ENCODE results near the gene GARIN3. TPM values are rescaled to one million over a fixed set of nuclear protein-coding genes. Genes with fewer than 3 reads are reported as not detected.

GARIN3 gene
- total RNA-seq, 2 experiments from 2014 or later: not detected

DNA sequence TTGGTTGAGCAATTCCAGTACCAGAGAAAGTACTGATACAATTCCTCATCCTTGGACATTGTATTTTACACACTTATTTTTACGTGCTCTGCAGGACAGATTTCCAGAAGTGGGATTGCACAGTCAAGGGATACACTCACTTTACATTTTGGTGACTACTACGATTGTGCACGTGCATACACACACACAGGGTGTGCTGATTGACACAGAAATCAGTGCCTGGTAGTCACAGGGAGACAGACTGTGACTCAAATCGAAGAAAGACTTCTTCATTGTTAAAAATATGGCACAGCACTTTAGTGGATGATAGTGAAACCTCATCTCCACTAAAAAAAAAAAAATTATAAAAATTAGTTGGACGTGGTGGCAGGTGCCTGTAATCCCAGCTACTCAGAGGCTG is 1.5 kb downstream of the GARIN3 start:
- Histone ChIP-seq H3K4me1 (ENCODE audit: insufficient read depth, low read length, poor library complexity, severe bottlenecking) (no peaks in the 10 kb centered on the region), H2AFZ (ENCODE audit: low read length) (no peak overlapping the region), H3K36me3 (ENCODE audit: insufficient read depth, low read length) (no peaks in the 10 kb centered on the region), H3K4me2 (ENCODE audit: low read length) (no peak overlapping the region), H3K27ac (ENCODE audit: low read depth, low read length, poor library complexity, severe bottlenecking) (no peak overlapping the region), H3K4me3 (ENCODE audit: low read depth, low read length, poor library complexity, severe bottlenecking) (no peak overlapping the region), H3K79me2 (ENCODE audit: insufficient read depth, low read depth, low read length) (no peaks in the 10 kb centered on the region), H4K20me1 (ENCODE audit: insufficient read depth, low read length) (no peaks in the 10 kb centered on the region), H3K9me2 (ENCODE audit: insufficient read depth, low read length) (no peaks in the 10 kb centered on the region), H3K9me3 (ENCODE audit: low read length) (no peaks in the 10 kb centered on the region)
- BruUV-seq (replicated peaks): no TSS peak
- intact Hi-C loops (cut with micrococcal nuclease; ENCODE audit: unreplicated experiment): no loop called here
- CTCF ChIA-PET (ENCODE audit: unreplicated experiment): no interaction called here
- TF ChIP-seq EZH2phosphoT487 (IDR thresholded peaks at IDR 0.05; ENCODE audit: borderline replicate concordance, low read depth, low read length): no peak
- TF ChIP-seq, protein P1, sequence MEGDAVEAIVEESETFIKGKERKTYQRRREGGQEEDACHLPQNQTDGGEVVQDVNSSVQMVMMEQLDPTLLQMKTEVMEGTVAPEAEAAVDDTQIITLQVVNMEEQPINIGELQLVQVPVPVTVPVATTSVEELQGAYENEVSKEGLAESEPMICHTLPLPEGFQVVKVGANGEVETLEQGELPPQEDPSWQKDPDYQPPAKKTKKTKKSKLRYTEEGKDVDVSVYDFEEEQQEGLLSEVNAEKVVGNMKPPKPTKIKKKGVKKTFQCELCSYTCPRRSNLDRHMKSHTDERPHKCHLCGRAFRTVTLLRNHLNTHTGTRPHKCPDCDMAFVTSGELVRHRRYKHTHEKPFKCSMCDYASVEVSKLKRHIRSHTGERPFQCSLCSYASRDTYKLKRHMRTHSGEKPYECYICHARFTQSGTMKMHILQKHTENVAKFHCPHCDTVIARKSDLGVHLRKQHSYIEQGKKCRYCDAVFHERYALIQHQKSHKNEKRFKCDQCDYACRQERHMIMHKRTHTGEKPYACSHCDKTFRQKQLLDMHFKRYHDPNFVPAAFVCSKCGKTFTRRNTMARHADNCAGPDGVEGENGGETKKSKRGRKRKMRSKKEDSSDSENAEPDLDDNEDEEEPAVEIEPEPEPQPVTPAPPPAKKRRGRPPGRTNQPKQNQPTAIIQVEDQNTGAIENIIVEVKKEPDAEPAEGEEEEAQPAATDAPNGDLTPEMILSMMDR (conservative IDR thresholded peaks at IDR 0.05; ENCODE audit: low read length): no peak
- no peak for DNase-seq (ENCODE audit: low spot score)
- POLR2A ChIA-PET: interaction anchor here (0.7 kb wide), 1 partner anchor 365 kb away, joined by 4 read pairs; no protein-coding TSS in a partner anchor

DNA sequence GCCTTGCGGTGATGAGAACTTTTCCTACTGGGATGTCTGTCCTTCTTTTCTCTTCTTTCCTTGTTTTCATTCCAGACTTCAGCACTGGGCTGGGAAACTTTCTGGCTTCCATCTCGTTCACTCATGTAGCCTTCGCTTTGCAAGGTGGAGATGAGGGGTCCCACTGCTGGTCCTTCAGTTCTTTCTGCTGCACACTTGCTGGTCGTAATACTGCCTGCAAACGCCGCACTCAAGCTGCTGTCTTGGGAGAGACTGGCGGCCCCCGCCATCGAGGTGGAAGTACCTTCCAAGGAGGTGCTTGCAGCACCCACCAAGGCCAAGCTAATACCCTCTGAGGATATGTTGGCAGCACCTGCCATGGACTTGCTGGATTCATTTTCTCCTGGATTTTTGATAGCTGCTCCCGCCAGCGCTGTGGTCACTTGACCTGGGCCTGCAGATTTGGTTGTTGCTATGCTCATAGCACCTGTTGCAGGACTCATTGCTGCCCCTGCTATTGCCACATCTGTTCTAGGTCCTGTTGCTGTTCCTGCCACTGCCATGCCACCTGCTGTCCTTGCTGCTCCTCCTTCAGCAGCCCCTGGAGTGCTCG is 3.0 kb downstream of the GARIN3 start:
- no peak overlapping the region for H3K27ac ChIP-seq (ENCODE audit: low read depth, low read length, poor library complexity, severe bottlenecking)
- POLR2A ChIA-PET: interaction anchor here (0.7 kb wide), 1 partner anchor 43 kb away, joined by 3 read pairs; no protein-coding TSS in a partner anchor

DNA sequence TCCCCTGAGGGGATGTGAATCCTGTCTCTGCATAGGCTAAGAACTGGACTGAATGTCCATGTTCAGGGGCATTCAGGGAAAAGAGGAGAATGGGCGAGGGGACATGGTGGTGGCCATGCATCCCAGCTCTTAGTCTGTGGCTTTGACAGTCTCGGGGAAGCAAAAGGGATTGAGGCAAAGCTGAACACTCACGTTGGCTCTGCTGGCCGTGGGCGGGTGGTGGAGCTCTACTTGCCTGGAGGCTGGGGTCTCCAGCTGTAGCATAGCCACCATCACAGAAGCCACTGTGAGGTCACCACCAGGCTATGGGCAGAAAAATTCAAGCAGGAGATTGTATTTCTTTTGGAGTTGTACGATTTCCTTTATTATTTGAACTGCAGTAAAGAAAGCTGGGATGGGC is 4.1 kb downstream of the GARIN3 start:
- Histone ChIP-seq H3K9me2 (ENCODE audit: insufficient read depth, low read length) (no peaks in the 10 kb centered on the region), H3K9me3 (ENCODE audit: low read length) (no peaks in the 10 kb centered on the region), H3K4me2 (ENCODE audit: low read length) (no peak overlapping the region), H3K79me2 (ENCODE audit: insufficient read depth, low read depth, low read length) (no peaks in the 10 kb centered on the region), H4K20me1 (ENCODE audit: insufficient read depth, low read length) (no peaks in the 10 kb centered on the region), H2AFZ (ENCODE audit: low read length) (no peak overlapping the region), H3K27ac (ENCODE audit: low read depth, low read length, poor library complexity, severe bottlenecking) (no peak overlapping the region), H3K4me1 (ENCODE audit: insufficient read depth, low read length, poor library complexity, severe bottlenecking) (no peaks in the 10 kb centered on the region), H3K36me3 (ENCODE audit: insufficient read depth, low read length) (no peaks in the 10 kb centered on the region), H3K4me3 (ENCODE audit: low read depth, low read length, poor library complexity, severe bottlenecking) (no peak overlapping the region)
- POLR2A ChIA-PET: no interaction called here
- intact Hi-C loops (cut with micrococcal nuclease; ENCODE audit: unreplicated experiment): no loop called here
- DNase-seq (ENCODE audit: low spot score): no peak
- BruUV-seq (replicated peaks): no TSS peak
- TF ChIP-seq, protein P1 (conservative IDR thresholded peaks at IDR 0.05; ENCODE audit: low read length): no peak
- no peak for TF ChIP-seq EZH2phosphoT487 (IDR thresholded peaks at IDR 0.05; ENCODE audit: borderline replicate concordance, low read depth, low read length)
- CTCF ChIA-PET (ENCODE audit: unreplicated experiment): no interaction called here

More for the DNA sequence above, 3.0 kb downstream of the GARIN3 start:
- H3K4me3 ChIP-seq (ENCODE audit: low read depth, low read length, poor library complexity, severe bottlenecking): no peak overlapping the region
- no peaks in the 10 kb centered on the region for H4K20me1 ChIP-seq (ENCODE audit: insufficient read depth, low read length)
- H2AFZ ChIP-seq (ENCODE audit: low read length): no peak overlapping the region
- no peak overlapping the region for H3K4me2 ChIP-seq (ENCODE audit: low read length)
- no peaks in the 10 kb centered on the region for H3K36me3 ChIP-seq (ENCODE audit: insufficient read depth, low read length)
- H3K4me1 ChIP-seq (ENCODE audit: insufficient read depth, low read length, poor library complexity, severe bottlenecking): no peaks in the 10 kb centered on the region
- intact Hi-C loops (cut with micrococcal nuclease; ENCODE audit: unreplicated experiment): no loop called here
- H3K9me3 ChIP-seq (ENCODE audit: low read length): no peaks in the 10 kb centered on the region
- no TSS peak for BruUV-seq (replicated peaks)
- DNase-seq (ENCODE audit: low spot score): no peak
- H3K79me2 ChIP-seq (ENCODE audit: insufficient read depth, low read depth, low read length): no peaks in the 10 kb centered on the region
- CTCF ChIA-PET (ENCODE audit: unreplicated experiment): no interaction called here
- TF ChIP-seq, protein P1 (conservative IDR thresholded peaks at IDR 0.05; ENCODE audit: low read length): no peak
- TF ChIP-seq EZH2phosphoT487 (IDR thresholded peaks at IDR 0.05; ENCODE audit: borderline replicate concordance, low read depth, low read length): no peak
- H3K9me2 ChIP-seq (ENCODE audit: insufficient read depth, low read length): no peaks in the 10 kb centered on the region

Measured in OCI-LY7 (cell line).